Gastrocnemius medialis (tissue), 4 donors: ENCODE measurements around the gene CLDN12.

Experiments used
- POLR2A ChIP-seq, 2 donors: fragments of 450-650 bp; IDR thresholded peaks; one replicate each; pipeline ENCODE4 v1.6.1; 2017; ENCODE audit warnings: antibody characterized with exemption in 2 of 2, mild to moderate bottlenecking in 2 of 2, moderate library complexity in 2 of 2
- TF ChIP-seq, protein P1 (sequence below), 5 experiments: fragments of 450-650 bp in 3 of 5; fragments of 200-600 bp in 2 of 5; sonication (generic) in 2 of 5; IDR thresholded peaks in 4 of 5; conservative IDR thresholded peaks in 1 of 5; 1 replicate in 4 of 5; 2 replicates in 1 of 5; pipeline ENCODE4 v1.5.1; 2016 to 2019; ENCODE audit warnings: antibody characterized with exemption in 5 of 5, mild to moderate bottlenecking in 3 of 5, moderate library complexity in 3 of 5

DNA sequence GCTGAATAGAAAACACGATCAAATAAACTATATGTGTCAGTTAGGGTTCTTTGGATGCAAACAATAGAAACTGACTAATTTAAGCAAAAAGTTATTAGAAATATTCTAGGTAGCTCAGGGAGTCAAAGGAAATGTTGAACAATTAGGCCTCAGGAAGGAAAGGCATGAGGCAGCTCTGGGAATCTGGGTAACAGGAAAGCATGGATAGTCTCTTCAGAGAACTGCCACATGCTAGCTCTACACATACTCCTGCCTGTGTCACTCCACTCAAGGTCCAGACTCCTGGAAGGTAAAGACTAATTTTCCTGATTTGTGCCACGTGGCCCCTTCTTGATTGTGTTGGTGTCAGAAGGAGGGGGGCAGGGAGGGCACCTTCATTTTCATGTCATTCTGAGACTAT, 42.4 kb downstream of the CLDN12 start:
- TF ChIP-seq, protein P1, sequence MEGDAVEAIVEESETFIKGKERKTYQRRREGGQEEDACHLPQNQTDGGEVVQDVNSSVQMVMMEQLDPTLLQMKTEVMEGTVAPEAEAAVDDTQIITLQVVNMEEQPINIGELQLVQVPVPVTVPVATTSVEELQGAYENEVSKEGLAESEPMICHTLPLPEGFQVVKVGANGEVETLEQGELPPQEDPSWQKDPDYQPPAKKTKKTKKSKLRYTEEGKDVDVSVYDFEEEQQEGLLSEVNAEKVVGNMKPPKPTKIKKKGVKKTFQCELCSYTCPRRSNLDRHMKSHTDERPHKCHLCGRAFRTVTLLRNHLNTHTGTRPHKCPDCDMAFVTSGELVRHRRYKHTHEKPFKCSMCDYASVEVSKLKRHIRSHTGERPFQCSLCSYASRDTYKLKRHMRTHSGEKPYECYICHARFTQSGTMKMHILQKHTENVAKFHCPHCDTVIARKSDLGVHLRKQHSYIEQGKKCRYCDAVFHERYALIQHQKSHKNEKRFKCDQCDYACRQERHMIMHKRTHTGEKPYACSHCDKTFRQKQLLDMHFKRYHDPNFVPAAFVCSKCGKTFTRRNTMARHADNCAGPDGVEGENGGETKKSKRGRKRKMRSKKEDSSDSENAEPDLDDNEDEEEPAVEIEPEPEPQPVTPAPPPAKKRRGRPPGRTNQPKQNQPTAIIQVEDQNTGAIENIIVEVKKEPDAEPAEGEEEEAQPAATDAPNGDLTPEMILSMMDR (IDR thresholded peaks at IDR 0.05 in 4 of 5, conservative IDR thresholded peaks at IDR 0.05 in 1 of 5): no peak
- TF ChIP-seq POLR2A (IDR thresholded peaks at IDR 0.05): no peak
